WTC11 (cell line): ENCODE data around the gene LRRC1.

Source experiments
- CTCF ChIP-seq: fragments of 200-600 bp; IDR thresholded peaks from 2 replicates; pipeline ENCODE4 v1.8.0; 2022; ENCODE audit warnings: antibody characterized with exemption
- MYBL2 ChIP-seq: sonication (generic); formaldehyde crosslinking; IDR thresholded peaks from 2 replicates; pipeline ENCODE4 v1.8.1; 2023; ENCODE audit warnings: mild to moderate bottlenecking, moderate library complexity, missing genetic modification reagents
- NR1H2 ChIP-seq: sonication (generic); formaldehyde crosslinking; IDR thresholded peaks from 2 replicates; pipeline ENCODE4 v1.9.0; 2021; ENCODE audit warnings: mild to moderate bottlenecking, moderate library complexity, missing genetic modification reagents
- NR3C1 ChIP-seq: sonication (generic); formaldehyde crosslinking; conservative IDR thresholded peaks from 2 replicates; pipeline ENCODE4 v1.8.1; 2023; ENCODE audit warnings: low read depth, mild to moderate bottlenecking, missing genetic modification reagents
- RORB ChIP-seq: fragments of 250-450 bp; sonication (Bioruptor Pico); IDR thresholded peaks from 2 replicates; pipeline ENCODE4 v1.9.0; 2021; ENCODE audit warnings: mild to moderate bottlenecking
- STAT6 ChIP-seq: sonication (generic); formaldehyde crosslinking; conservative IDR thresholded peaks from 2 replicates; pipeline ENCODE4 v1.8.1; 2023; ENCODE audit warnings: mild to moderate bottlenecking, low read depth, missing genetic modification reagents, moderate library complexity

- TF ChIP-seq NR3C1 (CRISPR knock-in tag) (no peak), RORB (CRISPR knock-in tag) (no peak), CTCF (no peak), STAT6 (CRISPR knock-in tag) (no peak), MYBL2 (CRISPR knock-in tag) (no peak), NR1H2 (CRISPR knock-in tag) (no peak)
Measured at GRCh38 chr6:53811082-53811481, 16.3 kb downstream of the LRRC1 start.
